Ishikawa (cell line): ENCODE data around the gene ANKRD33.

Experiments used
- CREB1 ChIP-seq: IDR thresholded peaks from 2 replicates; pipeline ENCODE4 v1.6.1; 2012; ENCODE audit warnings: low read depth
- EGR1 ChIP-seq: IDR thresholded peaks from 2 replicates; pipeline ENCODE4 v1.6.1; 2012
- EP300 ChIP-seq: IDR thresholded peaks from 2 replicates; pipeline ENCODE4 v1.6.1; 2012; ENCODE audit warnings: borderline replicate concordance
- FOXM1 ChIP-seq: IDR thresholded peaks from 2 replicates; pipeline ENCODE4 v1.6.1; 2012; ENCODE audit warnings: low read depth, borderline replicate concordance
- MAX ChIP-seq: IDR thresholded peaks from 2 replicates; pipeline ENCODE4 v1.6.1; 2012
- RAD21 ChIP-seq: IDR thresholded peaks from 2 replicates; pipeline ENCODE4 v1.6.1; 2012; ENCODE audit warnings: low read depth
- REST ChIP-seq: IDR thresholded peaks from 2 replicates; pipeline ENCODE4 v1.6.1; 2012; ENCODE audit warnings: low read depth, mild to moderate bottlenecking
- TAF1 ChIP-seq: IDR thresholded peaks from 2 replicates; pipeline ENCODE4 v1.6.1; 2012; ENCODE audit warnings: low read depth, mild to moderate bottlenecking
- TEAD4 ChIP-seq: IDR thresholded peaks from 2 replicates; pipeline ENCODE4 v1.6.1; 2012
- YY1 ChIP-seq: IDR thresholded peaks from 2 replicates; pipeline ENCODE4 v1.6.1; 2012; ENCODE audit warnings: low read depth
- TF ChIP-seq, protein P1 (sequence below): IDR thresholded peaks from 2 replicates; pipeline ENCODE4 v1.6.1; 2012

- TF ChIP-seq FOXM1, result no peak
- no peak for TF ChIP-seq MAX
- TF ChIP-seq YY1, result no peak
- TF ChIP-seq, protein P1, sequence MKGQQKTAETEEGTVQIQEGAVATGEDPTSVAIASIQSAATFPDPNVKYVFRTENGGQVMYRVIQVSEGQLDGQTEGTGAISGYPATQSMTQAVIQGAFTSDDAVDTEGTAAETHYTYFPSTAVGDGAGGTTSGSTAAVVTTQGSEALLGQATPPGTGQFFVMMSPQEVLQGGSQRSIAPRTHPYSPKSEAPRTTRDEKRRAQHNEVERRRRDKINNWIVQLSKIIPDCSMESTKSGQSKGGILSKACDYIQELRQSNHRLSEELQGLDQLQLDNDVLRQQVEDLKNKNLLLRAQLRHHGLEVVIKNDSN, result no peak
- TF ChIP-seq EP300, result no peak
- TF ChIP-seq TAF1, result no peak
- no peak for TF ChIP-seq CREB1
- TF ChIP-seq TEAD4, result no peak
- no peak for TF ChIP-seq EGR1
- no peak for TF ChIP-seq REST
- TF ChIP-seq RAD21, result no peak
Measured at GRCh38 chr12:51864833-51865670, 22.9 kb upstream of the ANKRD33 start.
